HepG2 (cell line): Measurements from ENCODE around the gene STOML2. TPM values are rescaled to one million over a fixed set of nuclear protein-coding genes. Genes with fewer than 3 reads are reported as not detected.

Experiments
- ARID3A ChIP-seq: IDR thresholded peaks from 2 replicates; pipeline ENCODE4 v1.6.1; 2012; ENCODE audit warnings: low read depth, low read length, improper control_type of control experiment
- DMTF1 ChIP-seq: sonication (generic); formaldehyde crosslinking; IDR thresholded peaks from 2 replicates; pipeline ENCODE4 v1.4.0; 2020; ENCODE audit warnings: mild to moderate bottlenecking, missing genetic modification reagents
- GATAD1 ChIP-seq: IDR thresholded peaks from 2 replicates; pipeline ENCODE4 v1.6.1; 2016; ENCODE audit warnings: missing genetic modification reagents, missing compliant biosample characterization
- GPN1 ChIP-seq: sonication (generic); formaldehyde crosslinking; IDR thresholded peaks from 2 replicates; pipeline ENCODE4 v1.5.1; 2020; ENCODE audit warnings: missing genetic modification reagents, borderline replicate concordance
- KAT2B ChIP-seq: fragments of 150-350 bp; IDR thresholded peaks from 2 replicates; pipeline ENCODE4 v1.6.1; 2014; ENCODE audit warnings: low read depth, low read length, borderline replicate concordance
- PAWR ChIP-seq: sonication (generic); formaldehyde crosslinking; IDR thresholded peaks from 2 replicates; pipeline ENCODE4 v1.4.0; 2020; ENCODE audit warnings: missing genetic modification reagents, mild to moderate bottlenecking, borderline replicate concordance
- RXRB ChIP-seq: IDR thresholded peaks from 2 replicates; pipeline ENCODE4 v1.6.1; 2016; ENCODE audit warnings: borderline replicate concordance, missing genetic modification reagents, missing compliant biosample characterization
- SIN3A ChIP-seq: IDR thresholded peaks from 2 replicates; pipeline ENCODE4 v1.6.1; 2011; ENCODE audit warnings: low read depth, mild to moderate bottlenecking, control low read depth, low read length, borderline replicate concordance
- SMAD3 ChIP-seq: sonication (generic); formaldehyde crosslinking; IDR thresholded peaks from 2 replicates; pipeline ENCODE4 v1.4.0; 2020; ENCODE audit warnings: missing genetic modification reagents
- THRA ChIP-seq: sonication (generic); formaldehyde crosslinking; IDR thresholded peaks from 2 replicates; pipeline ENCODE4 v1.4.0; 2020; ENCODE audit warnings: missing genetic modification reagents, borderline replicate concordance
- ZBTB40 ChIP-seq, 2 experiments: fragments of 450-650 bp in 1 of 2; sonication (generic) in 1 of 2; formaldehyde crosslinking in 1 of 2; IDR thresholded peaks; 2 replicates each; pipeline versions ENCODE4 v1.6.1 to v1.8.0; 2016 to 2022; ENCODE audit warnings: antibody characterized with exemption in 1 of 2, mild to moderate bottlenecking in 1 of 2, missing genetic modification reagents in 1 of 2
- ZFAT ChIP-seq: sonication (generic); formaldehyde crosslinking; conservative IDR thresholded peaks from 2 replicates; pipeline ENCODE4 v1.8.1; 2023; ENCODE audit warnings: missing genetic modification reagents, inconsistent platforms
- polyA plus RNA-seq, 8 experiments: library from polyadenylated mRNA; depleted of rRNA in 3 of 8; stranded (reverse) in 7 of 8; unstranded in 1 of 8; fragments of >200 nt; fragmentation: Illumina TruSeq in 4 of 8; extraction: Trizol in 4 of 8; gene quantifications; 2 replicates each; pipeline versions ENCODE4 v1.2.1 to v1.2.3, GENCODE V29; 2011 to 2016; ENCODE audit warnings: low read depth in 4 of 8, missing spikeins in 1 of 8, mixed read lengths in 1 of 8; ENCODE audit not compliant: insufficient read depth in 1 of 8
- total RNA-seq, 5 experiments: library from RNA; depleted of rRNA; stranded (reverse); fragments of >200 nt; fragmentation: Illumina TruSeq; extraction: Trizol; gene quantifications; 2 replicates each; pipeline ENCODE4 v1.2.3, GENCODE V29; 2016; ENCODE audit warnings: low read depth in 1 of 5

STOML2 gene
- total and polyA plus RNA-seq, 2 of the 13 experiments (the other 11 are each of a cell fraction or from before 2014, with no cell fraction given): 245 to 250 TPM

GRCh38 chr9:35079426-35080341 is 23.2 kb downstream of the STOML2 start, which contains the start of gene FANCG (continued):
- TF ChIP-seq ZBTB40 (IDR thresholded peaks at IDR 0.05) (no peak), ZBTB40 (CRISPR knock-in tag; IDR thresholded peaks at IDR 0.05) (no peak; the same call in 1 of the 2 replicates), ARID3A (no peak), RXRB (CRISPR knock-in tag) (no peak), DMTF1 (no peak), THRA (CRISPR knock-in tag) (no peak), SIN3A (peak; percentile 93), PAWR (CRISPR knock-in tag) (no peak), KAT2B (no peak), GPN1 (no peak), ZFAT (CRISPR knock-in tag) (no peak), GATAD1 (CRISPR knock-in tag) (peak; percentile 88), SMAD3 (CRISPR knock-in tag) (peak; percentile 86; the same call in 1 of the 2 replicates)
